ENCODE measurements around the gene HNRNPD. TPM values are rescaled to one million over a fixed set of nuclear protein-coding genes. Genes with fewer than 3 reads are reported as not detected.
A peak's percentile ranks its signal among the peaks of the same experiment; 100 is the strongest.

HNRNPD gene
- total and polyA plus RNA-seq, 2 of the 8 experiments (the other 6 are each of a cell fraction or from before 2014, with no cell fraction given), result 118 to 646 TPM

DNA sequence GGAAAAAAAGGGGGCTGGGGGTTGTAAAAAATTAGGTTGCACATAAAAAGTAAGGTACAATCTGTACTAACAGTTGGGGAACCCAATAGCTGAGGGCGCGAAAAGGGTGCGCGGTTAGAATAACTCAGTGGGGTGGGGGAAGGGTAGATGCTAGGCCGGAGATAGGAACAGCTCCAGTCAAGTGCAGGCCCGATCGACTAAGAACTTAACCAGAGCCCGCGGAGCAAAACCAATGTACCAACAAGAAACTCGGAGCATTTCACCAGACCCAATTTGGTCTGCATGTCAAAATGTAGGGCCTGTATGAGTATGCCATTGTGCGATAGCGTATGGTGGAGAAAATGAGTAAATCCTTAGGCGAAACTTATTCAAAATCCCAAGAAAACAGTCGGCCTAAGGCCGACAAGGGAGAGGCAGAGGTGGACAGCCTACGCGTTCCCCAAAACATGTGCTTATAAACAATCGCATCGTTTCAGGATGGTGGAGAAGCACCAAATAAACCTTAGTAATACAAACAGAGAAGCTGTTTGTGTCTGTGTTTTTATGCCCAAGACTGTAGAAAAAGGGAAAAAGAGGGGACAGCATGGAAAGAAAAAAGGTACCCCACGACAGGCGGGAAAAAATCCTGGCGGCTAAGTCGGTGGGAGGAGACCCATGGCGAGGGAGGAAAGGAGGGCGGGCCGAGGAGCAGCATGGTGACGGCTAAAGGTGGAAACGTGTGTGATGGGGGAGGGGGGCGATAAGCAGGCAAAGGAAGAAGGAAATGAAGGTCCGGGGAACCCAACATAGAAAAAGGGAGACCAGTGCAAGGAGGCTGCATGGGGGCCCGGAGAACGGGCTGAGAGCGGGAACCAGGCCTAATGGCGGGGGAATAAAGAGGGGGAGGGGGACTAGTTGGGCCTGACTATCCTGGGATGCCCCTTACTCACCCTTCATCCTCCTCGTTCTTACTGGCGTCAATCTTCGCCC is 990 bp downstream of the HNRNPD start:
- Histone ChIP-seq H3K23me2 (ENCODE audit: low read depth, low read length) (peaks cover 2% of the 10 kb centered on the region), H3K14ac (ENCODE audit: insufficient read length) (peak overlapping the region; percentile 32), H2BK120ac (replicated peaks; ENCODE audit: low read depth, low read length) (peak overlapping the region; percentile 68), H2AFZ (ENCODE audit: low read length) (no peak overlapping the region), H4K91ac (replicated peaks; ENCODE audit: insufficient read length, low read length) (peak overlapping the region; percentile 97), H2BK15ac (ENCODE audit: low read length) (no peak overlapping the region), H4K5ac (ENCODE audit: insufficient read length, low read depth, low read length) (peak overlapping the region; percentile 98), H3K4me3 (ENCODE audit: extremely low read depth in 1 of 4, insufficient read depth in 2 of 4, low read depth in 3 of 4, low read length in 4 of 4) (peak overlapping the region; percentile 91 to 99 (median 97)), H2AK5ac (ENCODE audit: low read depth, low read length) (peak overlapping the region; percentile 61; the same call in 1 of the 2 replicates), H3K9me3 (ENCODE audit: insufficient read depth in 2 of 2, low read depth in 1 of 2, low read length in 1 of 2) (no peaks in the 10 kb centered on the region), H3K18ac (ENCODE audit: extremely low read depth, low read length) (peak overlapping the region; percentile 81), H4K8ac (ENCODE audit: extremely low read depth, insufficient read depth, low read length) (peak overlapping the region; percentile 100), H2BK20ac (ENCODE audit: low read length) (no peak overlapping the region), H3K4me2 (ENCODE audit: insufficient read depth in 1 of 2, low read depth in 2 of 2, low read length in 2 of 2) (peak overlapping the region; percentile 65 to 67), H3K79me2 (ENCODE audit: control insufficient read depth in 1 of 2, insufficient read depth in 2 of 2, low read length in 2 of 2) (peaks cover 55 to 88% of the 10 kb centered on the region in 2 experiments), H3K4me1 (replicated peaks in 1 of 4; ENCODE audit: control insufficient read depth in 3 of 4, insufficient read depth in 4 of 4, low read length in 3 of 4) (peaks cover 0 to 2% (median 0%) of the 10 kb centered on the region in 4 experiments; a peak in 2 of 7 replicates), H3K27ac (ENCODE audit: low read depth, low read length) (peak overlapping the region; percentile 99), H3K4ac (replicated peaks; ENCODE audit: insufficient read length, low read depth, low read length) (peak overlapping the region; percentile 99), H3K23ac (ENCODE audit: insufficient read length) (no peak overlapping the region), H3K27me3 (replicated peaks in 1 of 4; ENCODE audit: control insufficient read depth in 3 of 4, extremely low read depth in 1 of 4, insufficient read depth in 3 of 4, low read length in 3 of 4) (no peaks in the 10 kb centered on the region), H3K36me3 (ENCODE audit: control insufficient read depth in 2 of 4, insufficient read depth in 4 of 4, low read length in 3 of 4) (peaks cover 2 to 45% (median 6%) of the 10 kb centered on the region in 4 experiments; a peak in 7 of 8 replicates), H3K79me1 (ENCODE audit: low read depth, low read length) (peaks cover 3% of the 10 kb centered on the region), H2BK12ac (ENCODE audit: low read depth, low read length) (peak overlapping the region; percentile 22; the same call in 1 of the 2 replicates), H3K56ac (replicated peaks; ENCODE audit: insufficient read length, low read depth, low read length) (peak overlapping the region; percentile 96), H3K9ac (replicated peaks in 1 of 4; ENCODE audit: extremely low read depth in 1 of 4, low read depth in 3 of 4, low read length in 3 of 4) (peak overlapping the region; percentile 97 to 100 (median 100)), H4K20me1 (replicated peaks in 1 of 2; ENCODE audit: control insufficient read depth in 1 of 2, insufficient read depth in 2 of 2, low read length in 2 of 2) (peaks cover 33 to 34% of the 10 kb centered on the region in 2 experiments), H2BK5ac (ENCODE audit: low read depth, low read length) (peak overlapping the region; percentile 99)
- 1% methylated on average over 35 of the region's 37 CpGs; no CpG with 5 or more reads in 1 of the 2 experiments for whole genome bisulfite sequencing, 2 experiments (ENCODE audit: extremely low coverage in 1 of 2, insufficient coverage in 1 of 2, insufficient read length in 1 of 2, insufficient replicate concordance in 2 of 2, low coverage in 1 of 2, low lambda C conversion rate in 2 of 2, missing lambda C conversion rate in 1 of 2)
- FAIRE-seq (no peak), DNase-seq (ENCODE audit: low read depth in 1 of 2, low spot score in 2 of 2) (peak; percentile 31 to 65)
- ChIA-PET CTCF (ENCODE audit: partially characterized antibody) (interaction anchor here (2.5 kb wide), 1 partner anchor 12 kb away, joined by 12 read pairs; no protein-coding TSS in a partner anchor), POLR2A (ENCODE audit: partially characterized antibody) (interaction anchor here (0.6 to 13.8 kb wide), 14 partner anchors 9 to 267 kb away, joined by 3 to 152 read pairs (median 10); no protein-coding TSS in a partner anchor)
- TF ChIP-seq SP1 (IDR thresholded peaks at IDR 0.05; ENCODE audit: low read depth, low read length), result peak; percentile 66; the same call in 1 of the 2 replicates
- no peak for TF ChIP-seq JUND (IDR thresholded peaks at IDR 0.05; ENCODE audit: low read length)
- TF ChIP-seq TBP (IDR thresholded peaks at IDR 0.05; ENCODE audit: low read depth, low read length), result peak; percentile 56; the same call in 1 of the 2 replicates
- TF ChIP-seq BACH1 (IDR thresholded peaks at IDR 0.05; ENCODE audit: low read length), result no peak
- TF ChIP-seq SUZ12 (IDR thresholded peaks at IDR 0.05; ENCODE audit: low read length), result no peak
- TF ChIP-seq SIRT6 (IDR thresholded peaks at IDR 0.05; ENCODE audit: low read length), result no peak
- TF ChIP-seq YY1 (IDR thresholded peaks at IDR 0.05; ENCODE audit: low read depth, low read length), result peak; percentile 69; the same call in 1 of the 2 replicates
- TF ChIP-seq, protein P1, sequence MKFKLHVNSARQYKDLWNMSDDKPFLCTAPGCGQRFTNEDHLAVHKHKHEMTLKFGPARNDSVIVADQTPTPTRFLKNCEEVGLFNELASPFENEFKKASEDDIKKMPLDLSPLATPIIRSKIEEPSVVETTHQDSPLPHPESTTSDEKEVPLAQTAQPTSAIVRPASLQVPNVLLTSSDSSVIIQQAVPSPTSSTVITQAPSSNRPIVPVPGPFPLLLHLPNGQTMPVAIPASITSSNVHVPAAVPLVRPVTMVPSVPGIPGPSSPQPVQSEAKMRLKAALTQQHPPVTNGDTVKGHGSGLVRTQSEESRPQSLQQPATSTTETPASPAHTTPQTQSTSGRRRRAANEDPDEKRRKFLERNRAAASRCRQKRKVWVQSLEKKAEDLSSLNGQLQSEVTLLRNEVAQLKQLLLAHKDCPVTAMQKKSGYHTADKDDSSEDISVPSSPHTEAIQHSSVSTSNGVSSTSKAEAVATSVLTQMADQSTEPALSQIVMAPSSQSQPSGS (IDR thresholded peaks at IDR 0.05; ENCODE audit: low read length), result peak; percentile 49; the same call in 1 of the 2 replicates
- TF ChIP-seq CTBP2 (IDR thresholded peaks at IDR 0.05; ENCODE audit: borderline replicate concordance, insufficient read depth, insufficient read length, low read length), result no peak

Measured in H1 (cell line).